HFFc6 (cell line): ENCODE data around the gene BLMH. TPM values are rescaled to one million over a fixed set of nuclear protein-coding genes. Genes with fewer than 3 reads are reported as not detected.

Source experiments
- DNase-seq: peaks from one replicate; pipeline ENCODE4 v3.0.0-alpha.2; 2018
- H3K27ac Mint-ChIP-seq: 2 replicates; pipeline ENCODE4 v1.8.0; 2020; ENCODE audit warnings: mild to moderate bottlenecking, mixed read lengths
- H3K27me3 Mint-ChIP-seq: 2 replicates; pipeline ENCODE4 v1.8.0; 2021; ENCODE audit warnings: mild to moderate bottlenecking, moderate library complexity, mixed read lengths; ENCODE audit not compliant: insufficient read depth
- H3K36me3 Mint-ChIP-seq: 2 replicates; pipeline ENCODE4 v1.8.0; 2021; ENCODE audit warnings: low read depth, mixed read lengths
- H3K4me1 Mint-ChIP-seq: 2 replicates; pipeline ENCODE4 v1.8.0; 2020; ENCODE audit warnings: low read depth, mixed read lengths
- H3K4me3 Mint-ChIP-seq: 2 replicates; pipeline ENCODE4 v1.8.0; 2020; ENCODE audit warnings: mild to moderate bottlenecking, moderate library complexity, mixed read lengths
- H3K9me3 Mint-ChIP-seq: 2 replicates; pipeline ENCODE4 v1.8.0; 2020; ENCODE audit warnings: mild to moderate bottlenecking, mixed read lengths
- long read RNA-seq: library from polyadenylated mRNA; unstranded; transcript quantifications from one replicate; pipeline ENCODE4 v2.0.0, GENCODE V29; 2019
- total RNA-seq, 6 experiments: library from RNA; stranded (reverse); fragmentation: NEBNext Ultra II Directional; extraction: Animal tissue kit (Norgen Biotek cat#: 25700); gene quantifications; 2 replicates in 1 of 6; 3 replicates in 5 of 6; pipeline ENCODE4 v1.2.3, GENCODE V29; 2021
- TF ChIP-seq, protein P1 (sequence below): fragments of 200-600 bp; sonication (generic); IDR thresholded peaks from 2 replicates; pipeline ENCODE4 v1.5.0; 2021; ENCODE audit warnings: antibody characterized with exemption, mild to moderate bottlenecking

The BLMH gene, protein sequence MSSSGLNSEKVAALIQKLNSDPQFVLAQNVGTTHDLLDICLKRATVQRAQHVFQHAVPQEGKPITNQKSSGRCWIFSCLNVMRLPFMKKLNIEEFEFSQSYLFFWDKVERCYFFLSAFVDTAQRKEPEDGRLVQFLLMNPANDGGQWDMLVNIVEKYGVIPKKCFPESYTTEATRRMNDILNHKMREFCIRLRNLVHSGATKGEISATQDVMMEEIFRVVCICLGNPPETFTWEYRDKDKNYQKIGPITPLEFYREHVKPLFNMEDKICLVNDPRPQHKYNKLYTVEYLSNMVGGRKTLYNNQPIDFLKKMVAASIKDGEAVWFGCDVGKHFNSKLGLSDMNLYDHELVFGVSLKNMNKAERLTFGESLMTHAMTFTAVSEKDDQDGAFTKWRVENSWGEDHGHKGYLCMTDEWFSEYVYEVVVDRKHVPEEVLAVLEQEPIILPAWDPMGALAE
- 10 to 100 TPM; 20.0 to 24.6 (median 22.4) TPM for total RNA-seq
- long read RNA-seq, transcript BLMH-201 (12 exons, 2,365 nt), result major isoform, 20 of 25 reads
- long read RNA-seq, partial matches to known transcripts, result 3 of 25 reads
- long read RNA-seq, other reads (novel, unspliced or antisense), result 2 of 25 reads

DNA sequence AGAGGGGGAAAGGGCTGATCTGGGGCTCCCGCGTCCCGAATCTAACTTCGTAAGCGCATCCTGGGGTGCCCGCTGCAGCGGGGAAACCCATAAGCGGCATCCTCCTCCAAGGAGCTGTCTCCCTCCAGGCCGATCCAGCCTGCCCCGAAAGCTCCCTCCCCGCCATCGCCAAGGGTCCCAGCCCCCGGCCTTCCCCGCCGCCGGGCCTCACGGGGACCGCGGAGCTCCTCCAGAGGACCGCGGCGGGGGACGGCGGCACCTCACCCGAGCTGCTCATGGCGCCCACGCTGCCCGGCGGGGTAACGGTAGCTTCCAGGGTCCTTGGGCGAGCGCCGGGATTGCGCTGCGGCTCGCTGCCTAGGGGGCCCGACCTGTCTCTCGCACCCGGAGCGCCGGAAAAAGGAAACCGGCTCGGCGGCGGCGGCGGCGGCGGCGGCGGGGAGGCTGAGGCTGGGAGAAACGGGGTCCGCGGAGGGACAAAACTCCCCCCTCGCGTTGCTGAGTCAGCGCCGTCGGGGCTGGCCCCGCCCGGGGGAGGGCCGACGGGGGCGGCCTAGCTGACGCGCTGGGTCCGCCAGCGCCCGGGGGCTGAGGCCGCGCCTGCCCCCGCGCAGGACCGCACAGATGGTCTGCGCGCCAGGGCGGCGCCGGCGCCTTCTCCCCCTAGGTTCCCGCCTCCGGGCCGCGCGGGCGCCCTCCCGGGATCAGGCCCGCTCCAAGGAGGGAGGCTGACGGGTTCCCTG is at the start of gene BLMH:
Gene BLMH, minus strand, starts transcription at position 402 of the 743 bp plus-strand sequence. Its CDS starts 125 bp downstream, at position 277.
- H3K9me3 Mint-ChIP-seq, result no peaks in the 10 kb centered on the region
- peak within 1 kb of the TSS; percentile 83 for H3K27ac Mint-ChIP-seq
- peaks cover 13% of the 10 kb centered on the region for H3K4me1 Mint-ChIP-seq
- TF ChIP-seq, protein P1, sequence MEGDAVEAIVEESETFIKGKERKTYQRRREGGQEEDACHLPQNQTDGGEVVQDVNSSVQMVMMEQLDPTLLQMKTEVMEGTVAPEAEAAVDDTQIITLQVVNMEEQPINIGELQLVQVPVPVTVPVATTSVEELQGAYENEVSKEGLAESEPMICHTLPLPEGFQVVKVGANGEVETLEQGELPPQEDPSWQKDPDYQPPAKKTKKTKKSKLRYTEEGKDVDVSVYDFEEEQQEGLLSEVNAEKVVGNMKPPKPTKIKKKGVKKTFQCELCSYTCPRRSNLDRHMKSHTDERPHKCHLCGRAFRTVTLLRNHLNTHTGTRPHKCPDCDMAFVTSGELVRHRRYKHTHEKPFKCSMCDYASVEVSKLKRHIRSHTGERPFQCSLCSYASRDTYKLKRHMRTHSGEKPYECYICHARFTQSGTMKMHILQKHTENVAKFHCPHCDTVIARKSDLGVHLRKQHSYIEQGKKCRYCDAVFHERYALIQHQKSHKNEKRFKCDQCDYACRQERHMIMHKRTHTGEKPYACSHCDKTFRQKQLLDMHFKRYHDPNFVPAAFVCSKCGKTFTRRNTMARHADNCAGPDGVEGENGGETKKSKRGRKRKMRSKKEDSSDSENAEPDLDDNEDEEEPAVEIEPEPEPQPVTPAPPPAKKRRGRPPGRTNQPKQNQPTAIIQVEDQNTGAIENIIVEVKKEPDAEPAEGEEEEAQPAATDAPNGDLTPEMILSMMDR, result no peak
- H3K27me3 Mint-ChIP-seq, result no peaks in the 10 kb centered on the region; the same call in 1 of the 2 replicates
- peak; percentile 46 for DNase-seq
- H3K4me3 Mint-ChIP-seq, result peak within 1 kb of the TSS; percentile 98
- peaks cover 5% of the 10 kb centered on the region; the same call in 1 of the 2 replicates for H3K36me3 Mint-ChIP-seq

DNA sequence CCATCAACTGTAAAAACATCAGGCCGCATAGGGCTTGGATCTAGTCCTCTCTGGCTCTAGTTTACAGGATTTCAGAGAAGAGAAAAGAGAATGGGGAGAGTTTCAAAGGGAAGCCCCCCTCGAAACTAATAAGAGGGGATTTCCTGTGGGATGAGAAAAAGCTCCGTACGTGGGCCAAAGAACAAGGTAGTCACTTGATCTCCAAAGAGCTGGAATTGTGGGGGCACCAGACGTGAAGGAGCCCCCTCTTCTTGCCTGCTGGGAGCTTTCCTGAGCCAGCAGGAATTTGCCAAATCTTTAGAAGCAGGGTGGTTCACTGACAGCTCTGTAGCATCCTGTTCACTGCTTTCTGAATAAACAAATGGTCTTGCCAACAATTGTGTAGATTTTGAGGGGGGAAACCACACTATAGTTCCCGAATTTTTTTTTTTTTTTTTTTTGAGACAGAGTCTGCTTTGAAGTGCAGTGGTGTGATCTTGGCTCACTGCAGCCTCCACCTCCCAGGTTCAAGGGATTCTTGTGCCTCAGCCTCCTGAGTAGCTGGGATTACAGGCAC is 49.1 kb upstream of the BLMH start:
- no peak for DNase-seq
- TF ChIP-seq, protein P1, result no peak
- Mint-ChIP-seq H3K27me3 (peaks cover 3% of the 10 kb centered on the region; the same call in 1 of the 2 replicates), H3K27ac (peak overlapping the region; percentile 85), H3K4me3 (peak overlapping the region; percentile 82), H3K9me3 (no peaks in the 10 kb centered on the region), H3K4me1 (peaks cover 44% of the 10 kb centered on the region), H3K36me3 (no peaks in the 10 kb centered on the region)

DNA sequence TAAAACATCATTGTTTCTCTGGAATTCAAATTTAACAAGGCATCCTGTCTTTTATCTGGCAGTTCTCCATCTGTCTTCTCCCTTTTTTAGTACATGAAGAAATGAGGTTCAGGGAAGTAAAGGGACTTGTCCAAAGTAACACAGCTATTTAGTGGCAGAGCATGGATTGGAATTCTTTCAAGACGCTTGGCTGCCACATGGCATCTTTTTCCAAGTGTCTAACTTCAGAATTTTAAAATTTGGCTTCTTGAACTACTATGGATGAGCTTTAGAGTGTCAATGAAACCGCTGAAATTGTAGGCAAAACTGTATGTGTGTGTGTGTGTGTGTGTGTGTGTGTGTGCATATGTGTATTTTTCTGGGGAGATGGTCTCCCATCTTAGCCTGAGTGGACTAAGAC is 47.3 kb upstream of the BLMH start:
- H3K36me3 Mint-ChIP-seq, result no peaks in the 10 kb centered on the region
- TF ChIP-seq, protein P1, result no peak
- no peak overlapping the region for H3K27ac Mint-ChIP-seq
- no peaks in the 10 kb centered on the region for H3K9me3 Mint-ChIP-seq
- no peak for DNase-seq
- no peak overlapping the region for H3K4me3 Mint-ChIP-seq
- H3K4me1 Mint-ChIP-seq, result peaks cover 36% of the 10 kb centered on the region
- H3K27me3 Mint-ChIP-seq, result peaks cover 3% of the 10 kb centered on the region; the same call in 1 of the 2 replicates

DNA sequence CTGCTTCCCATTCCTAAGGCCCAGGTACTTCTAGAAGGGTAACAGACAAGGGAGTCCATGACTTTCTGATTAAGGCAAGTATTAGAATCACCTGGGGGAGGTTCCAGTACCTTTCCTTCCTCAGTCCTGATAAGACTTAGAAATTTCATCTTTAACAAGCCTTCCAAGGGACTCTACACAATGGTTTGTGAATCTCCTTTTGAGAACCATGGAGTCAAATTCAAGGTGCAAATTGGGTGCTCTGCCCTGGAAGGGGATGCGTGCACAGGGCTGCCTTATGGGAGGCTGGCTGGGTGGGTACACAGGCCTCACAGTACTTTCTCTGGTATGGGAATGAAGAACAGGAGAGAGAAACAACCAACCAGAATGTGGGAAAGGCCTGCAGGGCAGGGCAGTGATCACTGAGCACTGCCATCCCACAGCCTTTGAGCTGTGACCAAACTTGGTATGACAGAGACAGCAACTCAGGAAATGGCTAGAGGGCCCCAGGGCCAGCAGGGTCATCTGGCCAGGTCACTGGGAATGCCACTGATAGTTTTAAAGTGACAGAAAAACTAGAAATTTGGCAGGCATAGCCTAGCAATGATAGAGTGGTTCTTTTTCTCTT is 45.8 kb upstream of the BLMH start:
- no peaks in the 10 kb centered on the region for H3K9me3 Mint-ChIP-seq
- TF ChIP-seq, protein P1, result no peak
- no peaks in the 10 kb centered on the region for H3K36me3 Mint-ChIP-seq
- DNase-seq, result no peak
- H3K4me1 Mint-ChIP-seq, result peaks cover 49% of the 10 kb centered on the region
- H3K4me3 Mint-ChIP-seq, result no peak overlapping the region
- no peak overlapping the region for H3K27ac Mint-ChIP-seq
- H3K27me3 Mint-ChIP-seq, result peaks cover 3% of the 10 kb centered on the region; the same call in 1 of the 2 replicates
